Measurements from ENCODE around the gene RNASE11.

The RNASE11 gene

DNA sequence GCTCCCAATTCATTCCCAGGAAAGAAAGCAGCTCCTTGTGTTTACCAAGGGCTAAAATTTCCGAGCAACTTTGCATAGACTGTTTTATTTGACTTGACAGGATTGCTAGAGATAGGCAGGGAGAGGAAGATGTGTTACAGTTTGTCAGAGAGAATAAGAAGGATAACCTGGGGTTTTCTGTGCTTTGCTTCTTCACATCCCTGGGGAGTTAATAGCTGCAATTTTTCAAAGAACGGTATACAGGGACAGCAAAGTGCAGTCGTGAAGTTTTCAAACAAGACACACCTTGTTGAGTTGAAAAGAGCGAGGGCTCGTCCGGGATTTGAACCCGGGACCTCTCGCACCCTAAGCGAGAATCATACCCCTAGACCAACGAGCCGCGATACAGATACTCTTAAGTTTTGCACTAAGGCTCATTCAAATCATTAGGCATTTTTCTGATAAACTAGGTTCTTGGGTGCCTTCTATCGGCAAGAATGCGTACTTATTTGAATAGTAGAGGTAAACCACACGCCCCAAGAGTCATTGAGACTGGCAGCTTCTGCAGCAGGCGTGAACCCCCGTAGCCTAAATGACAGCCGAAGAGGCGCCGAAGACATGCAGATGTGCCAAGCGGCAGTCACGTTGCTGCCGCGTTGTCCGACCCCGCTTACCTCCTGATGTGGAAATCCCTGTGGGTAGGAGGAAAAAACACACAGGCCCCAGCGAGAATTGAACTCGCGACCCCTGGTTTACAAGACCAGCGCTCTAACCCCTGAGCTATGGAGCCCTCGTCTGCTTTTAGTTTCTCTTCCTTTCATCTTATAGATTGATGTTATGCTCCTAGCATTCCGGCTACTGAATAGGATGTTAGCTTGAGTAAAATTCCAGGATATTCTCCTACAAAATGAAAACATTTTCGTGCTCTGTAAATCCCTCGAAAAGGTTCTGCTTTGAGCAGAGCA is 25.6 kb upstream of the RNASE11 start:
- Histone ChIP-seq H3K36me3 (ENCODE audit: control insufficient read depth, insufficient read depth, low read length) (no peaks in the 10 kb centered on the region), H3K4me3 (ENCODE audit: low read depth, low read length) (peak overlapping the region; percentile 80), H3K27ac (ENCODE audit: low read depth, low read length) (peak overlapping the region; percentile 75), H3K27me3 (ENCODE audit: control insufficient read depth, insufficient read depth, low read length) (no peaks in the 10 kb centered on the region; the same call in 1 of the 2 replicates), H3K9ac (ENCODE audit: low read depth, low read length) (peak overlapping the region; percentile 60), H3K4me1 (ENCODE audit: control insufficient read depth, insufficient read depth, low read length) (peaks cover 10% of the 10 kb centered on the region), H3K9me3 (ENCODE audit: control insufficient read depth, insufficient read depth, low read length) (no peaks in the 10 kb centered on the region)

GRCh38 chr14:20612403-20612802 is 24.6 kb upstream of the RNASE11 start:
- Histone ChIP-seq H3K27me3 (ENCODE audit: control insufficient read depth, insufficient read depth, low read length) (no peaks in the 10 kb centered on the region; the same call in 1 of the 2 replicates), H3K4me1 (ENCODE audit: control insufficient read depth, insufficient read depth, low read length) (peaks cover 10% of the 10 kb centered on the region), H3K9ac (ENCODE audit: low read depth, low read length) (no peak overlapping the region), H3K36me3 (ENCODE audit: control insufficient read depth, insufficient read depth, low read length) (no peaks in the 10 kb centered on the region), H3K4me3 (ENCODE audit: low read depth, low read length) (no peak overlapping the region), H3K9me3 (ENCODE audit: control insufficient read depth, insufficient read depth, low read length) (no peaks in the 10 kb centered on the region), H3K27ac (ENCODE audit: low read depth, low read length) (no peak overlapping the region)

GRCh38 chr14:20611277-20611676 is 23.5 kb upstream of the RNASE11 start:
- no peak overlapping the region for H3K27ac ChIP-seq (ENCODE audit: low read depth, low read length)
- no peaks in the 10 kb centered on the region; the same call in 1 of the 2 replicates for H3K27me3 ChIP-seq (ENCODE audit: control insufficient read depth, insufficient read depth, low read length)
- no peak overlapping the region for H3K9ac ChIP-seq (ENCODE audit: low read depth, low read length)
- no peaks in the 10 kb centered on the region for H3K36me3 ChIP-seq (ENCODE audit: control insufficient read depth, insufficient read depth, low read length)
- peaks cover 13% of the 10 kb centered on the region for H3K4me1 ChIP-seq (ENCODE audit: control insufficient read depth, insufficient read depth, low read length)
- no peaks in the 10 kb centered on the region for H3K9me3 ChIP-seq (ENCODE audit: control insufficient read depth, insufficient read depth, low read length)
- no peak overlapping the region for H3K4me3 ChIP-seq (ENCODE audit: low read depth, low read length)

DNA sequence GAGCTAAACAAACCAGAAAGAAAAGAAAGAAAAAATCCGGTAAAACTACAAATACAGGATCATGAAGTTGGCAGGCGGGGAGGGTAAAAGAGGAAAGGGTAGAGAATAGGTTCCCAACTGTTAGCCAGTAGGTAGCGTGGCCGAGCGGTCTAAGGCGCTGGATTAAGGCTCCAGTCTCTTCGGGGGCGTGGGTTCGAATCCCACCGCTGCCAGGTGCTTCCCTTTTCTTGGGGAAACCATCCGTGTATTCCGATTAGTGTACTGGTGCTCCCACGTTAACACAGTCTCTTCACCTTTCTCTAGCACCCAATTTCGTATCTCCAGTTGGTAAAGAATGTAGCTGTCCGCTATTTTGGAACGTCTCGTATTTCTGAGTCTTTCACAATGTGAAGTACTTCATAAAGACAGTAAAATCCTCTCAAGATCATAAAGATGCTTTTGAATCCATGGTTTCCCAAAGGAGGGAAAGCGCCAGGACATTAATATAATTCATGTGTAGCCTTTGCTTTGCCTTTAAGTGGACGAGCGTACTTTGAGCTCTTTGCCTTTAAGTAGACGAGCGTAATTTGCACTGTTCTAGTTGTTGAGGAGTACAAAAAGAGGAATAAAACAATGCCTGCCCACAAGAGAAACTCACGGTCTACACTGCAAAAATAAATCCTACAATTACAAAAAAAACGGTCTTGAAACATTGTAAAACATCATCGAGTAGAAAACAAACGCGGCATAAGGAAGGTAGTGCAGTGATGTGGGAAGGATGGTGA is 22.4 kb upstream of the RNASE11 start:
- Histone ChIP-seq H3K27ac (ENCODE audit: low read depth, low read length) (no peak overlapping the region), H3K9ac (ENCODE audit: low read depth, low read length) (peak overlapping the region; percentile 67), H3K36me3 (ENCODE audit: control insufficient read depth, insufficient read depth, low read length) (no peaks in the 10 kb centered on the region), H3K4me3 (ENCODE audit: low read depth, low read length) (peak overlapping the region; percentile 96), H3K9me3 (ENCODE audit: control insufficient read depth, insufficient read depth, low read length) (no peaks in the 10 kb centered on the region), H3K4me1 (ENCODE audit: control insufficient read depth, insufficient read depth, low read length) (peaks cover 13% of the 10 kb centered on the region), H3K27me3 (ENCODE audit: control insufficient read depth, insufficient read depth, low read length) (no peaks in the 10 kb centered on the region; the same call in 1 of the 2 replicates)

- H3K9ac ChIP-seq (ENCODE audit: low read depth, low read length), result peak overlapping the region; percentile 67
- no peak overlapping the region for H3K27ac ChIP-seq (ENCODE audit: low read depth, low read length)
- no peaks in the 10 kb centered on the region; the same call in 1 of the 2 replicates for H3K27me3 ChIP-seq (ENCODE audit: control insufficient read depth, insufficient read depth, low read length)
- H3K4me1 ChIP-seq (ENCODE audit: control insufficient read depth, insufficient read depth, low read length), result peaks cover 10% of the 10 kb centered on the region
- no peaks in the 10 kb centered on the region for H3K9me3 ChIP-seq (ENCODE audit: control insufficient read depth, insufficient read depth, low read length)
- no peaks in the 10 kb centered on the region for H3K36me3 ChIP-seq (ENCODE audit: control insufficient read depth, insufficient read depth, low read length)
- H3K4me3 ChIP-seq (ENCODE audit: low read depth, low read length), result peak overlapping the region; percentile 96
Measured at GRCh38 chr14:20609215-20610001, 21.6 kb upstream of the RNASE11 start.

- Histone ChIP-seq H3K36me3 (ENCODE audit: control insufficient read depth, insufficient read depth, low read length) (no peaks in the 10 kb centered on the region), H3K4me3 (ENCODE audit: low read depth, low read length) (peak overlapping the region; percentile 31; the same call in 1 of the 2 replicates), H3K27ac (ENCODE audit: low read depth, low read length) (no peak overlapping the region), H3K4me1 (ENCODE audit: control insufficient read depth, insufficient read depth, low read length) (peaks cover 10% of the 10 kb centered on the region), H3K27me3 (ENCODE audit: control insufficient read depth, insufficient read depth, low read length) (no peaks in the 10 kb centered on the region; the same call in 1 of the 2 replicates), H3K9me3 (ENCODE audit: control insufficient read depth, insufficient read depth, low read length) (no peaks in the 10 kb centered on the region), H3K9ac (ENCODE audit: low read depth, low read length) (no peak overlapping the region)
Measured at GRCh38 chr14:20608383-20609110, 20.7 kb upstream of the RNASE11 start.

- H3K27ac ChIP-seq (ENCODE audit: low read depth, low read length), result no peak overlapping the region
- H3K9me3 ChIP-seq (ENCODE audit: control insufficient read depth, insufficient read depth, low read length), result no peaks in the 10 kb centered on the region
- no peaks in the 10 kb centered on the region for H3K36me3 ChIP-seq (ENCODE audit: control insufficient read depth, insufficient read depth, low read length)
- no peak overlapping the region for H3K9ac ChIP-seq (ENCODE audit: low read depth, low read length)
- no peak overlapping the region for H3K4me3 ChIP-seq (ENCODE audit: low read depth, low read length)
- no peaks in the 10 kb centered on the region; the same call in 1 of the 2 replicates for H3K27me3 ChIP-seq (ENCODE audit: control insufficient read depth, insufficient read depth, low read length)
- peaks cover 6% of the 10 kb centered on the region; the same call in 1 of the 2 replicates for H3K4me1 ChIP-seq (ENCODE audit: control insufficient read depth, insufficient read depth, low read length)
Measured at GRCh38 chr14:20607617-20608016, 19.8 kb upstream of the RNASE11 start.

DNA sequence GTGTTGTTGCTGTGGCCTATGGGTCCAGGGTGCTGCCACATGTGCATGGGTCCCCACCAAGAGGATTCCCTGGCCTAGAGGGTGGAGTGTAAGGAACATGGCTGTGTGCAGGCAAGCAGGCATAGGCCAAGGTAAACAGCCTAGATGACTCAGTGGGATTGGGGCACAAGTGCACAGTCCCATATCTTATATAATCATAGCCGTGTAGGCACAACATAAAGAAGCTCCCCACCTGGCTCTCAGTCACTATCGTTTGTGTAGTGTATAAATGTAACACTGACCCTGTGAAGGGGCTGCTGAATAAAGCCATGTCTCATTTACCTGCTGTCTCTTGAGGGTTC is 19.1 kb upstream of the RNASE11 start:
- Histone ChIP-seq H3K27ac (ENCODE audit: low read depth, low read length) (no peak overlapping the region), H3K4me1 (ENCODE audit: control insufficient read depth, insufficient read depth, low read length) (peaks cover 3% of the 10 kb centered on the region; the same call in 1 of the 2 replicates), H3K9me3 (ENCODE audit: control insufficient read depth, insufficient read depth, low read length) (no peaks in the 10 kb centered on the region), H3K36me3 (ENCODE audit: control insufficient read depth, insufficient read depth, low read length) (no peaks in the 10 kb centered on the region), H3K4me3 (ENCODE audit: low read depth, low read length) (no peak overlapping the region), H3K9ac (ENCODE audit: low read depth, low read length) (no peak overlapping the region), H3K27me3 (ENCODE audit: control insufficient read depth, insufficient read depth, low read length) (no peaks in the 10 kb centered on the region; the same call in 1 of the 2 replicates)

DNA sequence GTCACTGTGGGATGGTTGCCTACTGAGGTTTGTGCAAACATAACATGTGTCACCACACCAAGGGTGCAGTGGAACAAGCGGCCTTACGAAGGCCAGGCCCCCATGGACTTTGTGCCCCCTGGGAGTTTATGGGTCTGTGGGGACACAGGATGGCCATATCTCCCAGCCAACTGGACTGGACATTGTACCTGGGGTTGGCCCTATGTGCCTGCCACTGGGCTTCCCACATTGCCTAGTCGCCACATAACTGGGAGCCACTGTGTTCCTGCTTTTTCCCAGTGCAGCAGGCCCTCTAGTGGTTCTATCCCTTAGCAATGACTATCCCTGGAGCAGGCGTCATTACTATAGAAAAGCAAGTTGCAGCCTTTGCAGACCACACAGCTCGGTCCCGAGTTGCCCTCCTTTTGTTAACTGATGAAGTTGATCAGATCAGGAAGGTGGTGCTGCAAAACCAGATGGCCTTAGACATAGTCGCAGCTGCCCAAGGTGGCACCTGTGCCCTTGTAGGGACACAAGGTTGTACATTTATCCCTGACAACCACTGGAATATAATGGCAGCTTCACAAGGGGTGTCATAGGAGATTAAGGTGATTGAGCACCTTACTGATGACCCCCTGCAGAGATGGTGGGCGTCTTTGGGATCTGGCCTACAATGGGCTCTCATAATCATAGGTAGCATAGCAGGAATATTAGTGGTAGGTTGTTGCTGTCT is 18.5 kb upstream of the RNASE11 start:
- Histone ChIP-seq H3K36me3 (ENCODE audit: control insufficient read depth, insufficient read depth, low read length) (no peaks in the 10 kb centered on the region), H3K9ac (ENCODE audit: low read depth, low read length) (no peak overlapping the region), H3K27ac (ENCODE audit: low read depth, low read length) (no peak overlapping the region), H3K27me3 (ENCODE audit: control insufficient read depth, insufficient read depth, low read length) (no peaks in the 10 kb centered on the region; the same call in 1 of the 2 replicates), H3K9me3 (ENCODE audit: control insufficient read depth, insufficient read depth, low read length) (no peaks in the 10 kb centered on the region), H3K4me1 (ENCODE audit: control insufficient read depth, insufficient read depth, low read length) (peaks cover 3% of the 10 kb centered on the region; the same call in 1 of the 2 replicates), H3K4me3 (ENCODE audit: low read depth, low read length) (no peak overlapping the region)

Measured in HUES48 (cell line).